SK-N-SH (cell line): ENCODE data around the gene GALNT8. TPM values are rescaled to one million over a fixed set of nuclear protein-coding genes. Genes with fewer than 3 reads are reported as not detected.

Experiments used
- CTCF ChIA-PET: fragments of 300-600, 350-600 bp; formaldehyde crosslinking; extraction: SDS; loops from one replicate; lab custom pipeline; 2021; lab: Yijun Ruan, JAX
- POLR2A ChIA-PET: fragments of 350-600 bp; sonication (Branson Sonifier 250); formaldehyde crosslinking; extraction: SDS; loops from one replicate; lab custom pipeline; 2020; ENCODE audit warnings: antibody characterized with exemption, inconsistent platforms; lab: Yijun Ruan, JAX
- DNase-seq: peaks from one replicate; pipeline ENCODE4 v3.0.0; 2012
- H2AFZ ChIP-seq: fragments of 200-600 bp; sonication (generic); 2 replicates; pipeline ENCODE4 v1.8.1; 2016; ENCODE audit warnings: antibody characterized with exemption, mild to moderate bottlenecking, low read depth
- H3F3A ChIP-seq: fragments of 200-600 bp; sonication (generic); replicated peaks from 2 replicates; pipeline ENCODE3; 2016; ENCODE audit warnings: antibody characterized with exemption, mild to moderate bottlenecking; ENCODE audit not compliant: insufficient read depth
- H3K27ac ChIP-seq, 2 experiments: fragments of 200-500 bp in 1 of 2; fragments of 200-600 bp in 1 of 2; sonication (Bioruptor generic) in 1 of 2; sonication (generic), shearing (Covaris generic) in 1 of 2; 2 replicates each; pipeline versions ENCODE4 v1.5.1 to v1.6.1; 2014 to 2016; ENCODE audit warnings: low read depth in 2 of 2, inconsistent platforms in 1 of 2, low read length in 1 of 2, mild to moderate bottlenecking in 1 of 2, mixed read lengths in 1 of 2
- H3K27me3 ChIP-seq: fragments of 200-600 bp; sonication (generic), shearing (Covaris generic); 2 replicates; pipeline ENCODE4 v1.6.1; 2016; ENCODE audit warnings: mixed run types; ENCODE audit not compliant: insufficient read depth
- H3K36me3 ChIP-seq, 2 experiments: fragments of 200-500 bp in 1 of 2; fragments of 200-600 bp in 1 of 2; sonication (Bioruptor generic) in 1 of 2; sonication (generic) in 1 of 2; replicated peaks in 1 of 2; 2 replicates each; pipeline versions ENCODE3 to v1.5.1; 2014 to 2016; ENCODE audit warnings: low read length in 1 of 2, mild to moderate bottlenecking in 1 of 2; ENCODE audit not compliant: insufficient read depth in 2 of 2, control insufficient read depth in 1 of 2
- H3K4me1 ChIP-seq, 2 experiments: fragments of 200-500 bp in 1 of 2; fragments of 200-600 bp in 1 of 2; sonication (Bioruptor generic) in 1 of 2; sonication (generic), shearing (Covaris generic) in 1 of 2; 2 replicates each; pipeline versions ENCODE4 v1.5.1 to v1.6.1; 2014 to 2016; ENCODE audit warnings: low read depth in 1 of 2, low read length in 1 of 2, mixed run types in 1 of 2; ENCODE audit not compliant: insufficient read depth in 2 of 2, control insufficient read depth in 1 of 2
- H3K4me2 ChIP-seq: fragments of 200-600 bp; sonication (generic), shearing (Covaris generic); 2 replicates; pipeline ENCODE4 v1.6.1; 2017; ENCODE audit warnings: mixed run types
- H3K4me3 ChIP-seq, 2 experiments: fragments of 200-500 bp in 1 of 2; fragments of 200-600 bp in 1 of 2; sonication (Bioruptor generic) in 1 of 2; sonication (generic), shearing (Covaris generic) in 1 of 2; 2 replicates each; pipeline versions ENCODE4 v1.5.1 to v1.8.1; 2014 to 2016; ENCODE audit warnings: low read depth in 2 of 2, inconsistent platforms in 1 of 2, low read length in 1 of 2, mild to moderate bottlenecking in 1 of 2, mixed read lengths in 1 of 2, moderate library complexity in 1 of 2
- H3K79me2 ChIP-seq: fragments of 200-600 bp; sonication (generic); 2 replicates; pipeline ENCODE4 v1.8.1; 2017; ENCODE audit warnings: mild to moderate bottlenecking; ENCODE audit not compliant: insufficient read depth
- H3K9ac ChIP-seq: fragments of 200-600 bp; sonication (generic); 2 replicates; pipeline ENCODE4 v1.6.1; 2017; ENCODE audit warnings: mixed run types
- H3K9me2 ChIP-seq: fragments of 200-600 bp; sonication (generic); 2 replicates; pipeline ENCODE4 v1.6.1; 2017; ENCODE audit warnings: mixed run types
- H3K9me3 ChIP-seq: fragments of 200-600 bp; sonication (generic); 2 replicates; pipeline ENCODE4 v1.6.1; 2017; ENCODE audit warnings: mixed run types, mild to moderate bottlenecking, moderate library complexity
- H4K20me1 ChIP-seq: fragments of 200-600 bp; sonication (generic); 2 replicates; pipeline ENCODE4 v1.6.1; 2017; ENCODE audit warnings: mild to moderate bottlenecking, mixed run types; ENCODE audit not compliant: insufficient read depth
- CHD2 ChIP-seq: fragments of 150-350 bp; IDR thresholded peaks from 2 replicates; pipeline ENCODE4 v1.6.1; 2018; ENCODE audit warnings: low read length; ENCODE audit not compliant: partially characterized antibody
- ELF1 ChIP-seq: IDR thresholded peaks from 2 replicates; pipeline ENCODE4 v1.4.0; 2012
- EP300 ChIP-seq, 2 experiments: IDR thresholded peaks; 2 replicates each; pipeline versions ENCODE4 v1.4.0 to v1.6.1; 2012; ENCODE audit warnings: borderline replicate concordance in 1 of 2, low read depth in 1 of 2, low read length in 1 of 2
- FOSL2 ChIP-seq: IDR thresholded peaks from 2 replicates; pipeline ENCODE4 v1.4.0; 2012; ENCODE audit warnings: low read depth, mild to moderate bottlenecking, moderate library complexity, borderline replicate concordance
- FOXJ3 ChIP-seq: sonication (generic); formaldehyde crosslinking; IDR thresholded peaks from 2 replicates; pipeline ENCODE4 v1.5.1; 2020; ENCODE audit warnings: mild to moderate bottlenecking, missing genetic modification reagents
- FOXM1 ChIP-seq: IDR thresholded peaks from 2 replicates; pipeline ENCODE4 v1.4.0; 2012; ENCODE audit warnings: low read depth, mild to moderate bottlenecking
- GABPA ChIP-seq: IDR thresholded peaks from 2 replicates; pipeline ENCODE4 v1.4.0; 2012; ENCODE audit warnings: low read depth, mild to moderate bottlenecking
- GATA2 ChIP-seq: sonication (generic); formaldehyde crosslinking; IDR thresholded peaks from 2 replicates; pipeline ENCODE4 v1.5.0; 2020; ENCODE audit warnings: mild to moderate bottlenecking, missing genetic modification reagents
- JUND ChIP-seq: IDR thresholded peaks from 2 replicates; pipeline ENCODE4 v1.4.0; 2012
- MAX ChIP-seq: IDR thresholded peaks from 2 replicates; pipeline ENCODE4 v1.4.0; 2012; ENCODE audit warnings: low read depth
- NFIC ChIP-seq: IDR thresholded peaks from 2 replicates; pipeline ENCODE4 v1.4.0; 2012; ENCODE audit warnings: borderline replicate concordance
- POLR2AphosphoS5 ChIP-seq: IDR thresholded peaks from 2 replicates; pipeline ENCODE4 v1.6.1; 2012; ENCODE audit warnings: low read depth, low read length
- RAD21 ChIP-seq: IDR thresholded peaks from 2 replicates; pipeline ENCODE4 v1.6.1; 2012; ENCODE audit warnings: mild to moderate bottlenecking, low read length
- RCOR1 ChIP-seq: fragments of 150-350 bp; IDR thresholded peaks from 2 replicates; pipeline ENCODE4 v1.6.1; 2017; ENCODE audit warnings: antibody characterized with exemption, low read length
- REST ChIP-seq: IDR thresholded peaks from 2 replicates; pipeline ENCODE4 v1.6.1; 2012; ENCODE audit warnings: mild to moderate bottlenecking, low read depth, low read length, moderate library complexity
- RFX5 ChIP-seq: IDR thresholded peaks from 2 replicates; pipeline ENCODE4 v1.6.1; 2012; ENCODE audit warnings: mild to moderate bottlenecking, improper control_type of control experiment, low read length
- RXRA ChIP-seq: IDR thresholded peaks from 2 replicates; pipeline ENCODE4 v1.4.0; 2012; ENCODE audit warnings: low read depth, mild to moderate bottlenecking, borderline replicate concordance
- SMC3 ChIP-seq: IDR thresholded peaks from 2 replicates; pipeline ENCODE4 v1.6.1; 2012; ENCODE audit warnings: low read depth, low read length, improper control_type of control experiment
- TAF1 ChIP-seq: IDR thresholded peaks from 2 replicates; pipeline ENCODE4 v1.6.1; 2012; ENCODE audit warnings: low read depth, mild to moderate bottlenecking, low read length, moderate library complexity, borderline replicate concordance
- TEAD4 ChIP-seq: IDR thresholded peaks from 2 replicates; pipeline ENCODE4 v1.4.0; 2012; ENCODE audit warnings: mild to moderate bottlenecking, borderline replicate concordance; ENCODE audit not compliant: insufficient read depth
- USF1 ChIP-seq: IDR thresholded peaks from 2 replicates; pipeline ENCODE4 v1.4.0; 2012; ENCODE audit warnings: low read depth, borderline replicate concordance
- YY1 ChIP-seq: IDR thresholded peaks from 2 replicates; pipeline ENCODE4 v1.4.0; 2012; ENCODE audit warnings: low read depth, mild to moderate bottlenecking
- ZBTB33 ChIP-seq: IDR thresholded peaks from 2 replicates; pipeline ENCODE4 v1.4.0; 2012; ENCODE audit warnings: low read depth, borderline replicate concordance
- WGBS: methylation state at CpG from one replicate; pipeline ENCODE4 v1.1.6; 2017; ENCODE audit warnings: low lambda C conversion rate; 5-methylcytosine and 5-hydroxymethylcytosine counted together
- polyA plus RNA-seq, 3 experiments: library from polyadenylated mRNA; depleted of rRNA; stranded (reverse); fragments of >200 nt; gene quantifications; 2 replicates each; pipeline ENCODE4 v1.2.3, GENCODE V29; 2012

The GALNT8 gene
- polyA plus RNA-seq, 1 of the 3 experiments (the other 2 are of a cell fraction): not detected

- Histone ChIP-seq H3F3A (no peaks in the 10 kb centered on the region), H3K36me3 (no peaks in the 10 kb centered on the region), H3K9ac (no peak overlapping the region), H3K79me2 (no peaks in the 10 kb centered on the region), H3K4me2 (no peak overlapping the region), H3K27me3 (peaks cover 15% of the 10 kb centered on the region; the same call in 1 of the 2 replicates), H3K4me3 (no peak overlapping the region), H3K9me2 (no peaks in the 10 kb centered on the region), H3K9me3 (no peaks in the 10 kb centered on the region), H2AFZ (no peak overlapping the region), H3K4me1 (no peaks in the 10 kb centered on the region), H3K27ac (no peak overlapping the region), H4K20me1 (no peaks in the 10 kb centered on the region)
- no peak for DNase-seq
- ChIA-PET POLR2A (no interaction called here), CTCF (no interaction called here)
- TF ChIP-seq SMC3 (no peak), GATA2 (no peak), FOXM1 (no peak), TAF1 (no peak), GABPA (no peak), CHD2 (no peak), RFX5 (no peak), RAD21 (no peak), YY1 (no peak)
- WGBS: 11% methylated on average over 7 of the region's 9 CpGs
Observed at GRCh38 chr12:4796694-4797482, 76.7 kb downstream of the GALNT8 start.

- Histone ChIP-seq H3F3A (no peaks in the 10 kb centered on the region), H3K4me3 (no peak overlapping the region), H4K20me1 (no peaks in the 10 kb centered on the region), H2AFZ (no peak overlapping the region), H3K9me3 (no peaks in the 10 kb centered on the region), H3K9ac (no peak overlapping the region), H3K9me2 (no peaks in the 10 kb centered on the region), H3K36me3 (no peaks in the 10 kb centered on the region), H3K79me2 (no peaks in the 10 kb centered on the region), H3K27me3 (peaks cover 15% of the 10 kb centered on the region; the same call in 1 of the 2 replicates), H3K4me2 (no peak overlapping the region), H3K27ac (no peak overlapping the region), H3K4me1 (no peaks in the 10 kb centered on the region)
- CTCF ChIA-PET: interaction anchor here (0.6 to 0.8 kb wide), 2 partner anchors 56 to 57 kb away, joined by 3 to 5 read pairs; no protein-coding TSS in a partner anchor
- no peak for DNase-seq
- POLR2A ChIA-PET: no interaction called here
- no peak for TF ChIP-seq POLR2AphosphoS5
- no peak for TF ChIP-seq SMC3
- no peak for TF ChIP-seq FOXJ3 (CRISPR knock-in tag)
- no peak for TF ChIP-seq TEAD4
- no peak for TF ChIP-seq GATA2
- TF ChIP-seq RCOR1: no peak
- no peak for TF ChIP-seq NFIC
- no peak for TF ChIP-seq RFX5
- no peak for TF ChIP-seq ELF1
- no peak for TF ChIP-seq USF1
- TF ChIP-seq RAD21: no peak
- no peak for TF ChIP-seq RXRA
- no peak for TF ChIP-seq JUND
- TF ChIP-seq REST: no peak
- TF ChIP-seq MAX: no peak
- TF ChIP-seq FOSL2: no peak
- TF ChIP-seq CHD2: no peak
- TF ChIP-seq EP300 (IDR thresholded peaks at IDR 0.05; ENCODE audit: borderline replicate concordance in 1 of 2, low read depth in 1 of 2, low read length in 1 of 2): no peak
- TF ChIP-seq ZBTB33: no peak
Observed at GRCh38 chr12:4800555-4800954, 80.4 kb downstream of the GALNT8 start.
